ENCODE measurements around the gene TSPYL6. TPM values are rescaled to one million over a fixed set of nuclear protein-coding genes. Genes with fewer than 3 reads are reported as not detected.

Gene TSPYL6
- total and polyA plus RNA-seq, 2 of the 4 experiments (the other 2 are of a cell fraction) = not detected

GRCh38 chr2:54213082-54213481, 42.9 kb downstream of the TSPYL6 start:
- POLR2A ChIA-PET (ENCODE audit: unreplicated experiment) = no interaction called here
- Histone ChIP-seq H4K91ac (ENCODE audit: insufficient read depth, low read depth, low read length) (no peak overlapping the region), H3K36me3 (ENCODE audit: control insufficient read depth, insufficient read depth, low read length) (no peaks in the 10 kb centered on the region), H3K79me1 (ENCODE audit: low read depth in 1 of 2, low read length in 2 of 2) (no peaks in the 10 kb centered on the region), H3K4me2 (ENCODE audit: low read depth, low read length) (no peak overlapping the region), H3K4me1 (ENCODE audit: control insufficient read depth, insufficient read depth, low read length) (peaks cover 3% of the 10 kb centered on the region; the same call in 1 of the 2 replicates), H4K20me1 (ENCODE audit: insufficient read depth, low read length) (no peaks in the 10 kb centered on the region), H3K9ac (ENCODE audit: low read depth, low read length) (no peak overlapping the region), H2AK9ac (replicated peaks; ENCODE audit: low read depth, low read length, poor library complexity) (no peak overlapping the region), H3K4ac (ENCODE audit: low read depth, low read length) (no peak overlapping the region), H4K5ac (ENCODE audit: low read depth, low read length) (no peak overlapping the region), H2BK15ac (ENCODE audit: low read depth, low read length) (no peak overlapping the region), H3K9me1 (ENCODE audit: insufficient read depth, low read length) (no peaks in the 10 kb centered on the region), H2BK120ac (ENCODE audit: low read depth, low read length) (no peak overlapping the region), H3K9me3 (ENCODE audit: control insufficient read depth, insufficient read depth, low read length) (peaks cover 3% of the 10 kb centered on the region; the same call in 1 of the 2 replicates), H4K8ac (ENCODE audit: low read depth in 2 of 2, low read length in 2 of 2) (no peak overlapping the region), H2BK5ac (ENCODE audit: low read depth, low read length, poor library complexity, severe bottlenecking) (no peak overlapping the region), H3K14ac (replicated peaks; ENCODE audit: low read depth, low read length) (no peak overlapping the region), H3K18ac (ENCODE audit: low read depth, low read length) (no peak overlapping the region; the same call in 1 of the 2 replicates), H3K4me3 (ENCODE audit: insufficient read depth, low read depth, low read length) (no peak overlapping the region), H3K23ac (ENCODE audit: low read depth, low read length) (no peak overlapping the region), H3K56ac (ENCODE audit: extremely low read depth, insufficient read depth, low read length) (no peak overlapping the region), H2AFZ (replicated peaks; ENCODE audit: low read length, poor library complexity) (no peak overlapping the region), H3K27me3 (ENCODE audit: control insufficient read depth, insufficient read depth, low read length) (no peaks in the 10 kb centered on the region), H3K27ac (ENCODE audit: insufficient read depth, low read length) (no peak overlapping the region), H2BK20ac (ENCODE audit: low read depth, low read length) (no peak overlapping the region), H2AK5ac (ENCODE audit: low read depth, low read length) (no peak overlapping the region)
- TF ChIP-seq CHD1 (IDR thresholded peaks at IDR 0.05; ENCODE audit: low read depth, low read length) (no peak), RFX5 (IDR thresholded peaks at IDR 0.05; ENCODE audit: low read depth, low read length) (no peak), CEBPB (IDR thresholded peaks at IDR 0.05; ENCODE audit: low read depth, low read length) (no peak), USF2 (IDR thresholded peaks at IDR 0.05; ENCODE audit: low read depth, low read length) (no peak), BHLHE40 (IDR thresholded peaks at IDR 0.05; ENCODE audit: low read depth, low read length) (no peak), CTCF (conservative IDR thresholded peaks at IDR 0.05; ENCODE audit: low read depth, low read length) (no peak), ELK1 (IDR thresholded peaks at IDR 0.05; ENCODE audit: borderline replicate concordance, low read depth, low read length) (no peak), POLR2A (IDR thresholded peaks at IDR 0.05; ENCODE audit: low read depth, low read length) (no peak), RCOR1 (IDR thresholded peaks at IDR 0.05; ENCODE audit: insufficient replicate concordance, low read length) (no peak), MAFK (IDR thresholded peaks at IDR 0.05; ENCODE audit: low read depth, low read length) (no peak)
- no CpG with 5 or more reads among the region's 4 CpGs for WGBS, 2 experiments (ENCODE audit: extremely low coverage in 2 of 2, insufficient read length in 1 of 2)
- in situ Hi-C loops (cut with MboI; ENCODE audit: low sequenced_read_pairs) = no loop called here
- DNase-seq = no peak
- dilution Hi-C loops (cut with HindIII; ENCODE audit: low sequenced_read_pairs, unreplicated experiment) = no loop called here
- ATAC-seq (ENCODE audit: low read depth) = no peak
- intact Hi-C loops (cut with micrococcal nuclease) = no loop called here
- CTCF ChIA-PET = interaction anchor here (1.7 kb wide), 1 partner anchor 106 kb away, joined by 4 read pairs; no protein-coding TSS in a partner anchor
- BruUV-seq (replicated peaks) = no TSS peak

All from IMR-90 (cell line).